IMR-90 (cell line): ENCODE results near the gene BDNF. TPM values are rescaled to one million over a fixed set of nuclear protein-coding genes. Genes with fewer than 3 reads are reported as not detected.

Experiments
- ATAC-seq: fragments of 200-7000 bp; cut with Tn5 transposase; 2 replicates; pipeline ENCODE4 v1.9.1; 2020; ENCODE audit warnings: low read depth, mild to moderate bottlenecking, moderate library complexity
- BruUV-seq: library from RNA; stranded (reverse); fragments of 400-500 nt; replicated peaks from 2 replicates; lab custom pipeline; 2021; lab: Mats Ljungman, UMichigan
- CTCF ChIA-PET: fragments of 300-600 bp; formaldehyde crosslinking; extraction: SDS; loops from one replicate; lab custom pipeline; 2021; ENCODE audit warnings: antibody characterized with exemption; lab: Yijun Ruan, JAX
- POLR2A ChIA-PET: fragments of 300-600 bp; sonication (Branson Sonifier 250); formaldehyde crosslinking; loops from one replicate; lab custom pipeline; 2022; ENCODE audit warnings: antibody characterized with exemption; ENCODE audit not compliant: unreplicated experiment; lab: Charles Lee
- DNase-seq: peaks from one replicate; pipeline ENCODE4 v3.0.0; 2013
- H2AFZ ChIP-seq: replicated peaks from 2 replicates; pipeline ENCODE3; 2013; ENCODE audit warnings: low read length, mild to moderate bottlenecking; ENCODE audit not compliant: poor library complexity
- H2AK5ac ChIP-seq: 2 replicates; pipeline ENCODE4 v1.6.1; 2013; ENCODE audit warnings: low read depth, low read length, inconsistent platforms
- H2AK9ac ChIP-seq: replicated peaks from 2 replicates; pipeline ENCODE3; 2013; ENCODE audit warnings: mild to moderate bottlenecking, low read depth, low read length, moderate library complexity; ENCODE audit not compliant: poor library complexity
- H2BK120ac ChIP-seq: 2 replicates; pipeline ENCODE4 v1.6.1; 2013; ENCODE audit warnings: low read depth, low read length, inconsistent platforms
- H2BK15ac ChIP-seq: 3 replicates; pipeline ENCODE4 v1.6.1; 2013; ENCODE audit warnings: low read depth, low read length, inconsistent platforms
- H2BK20ac ChIP-seq: 2 replicates; pipeline ENCODE4 v1.6.1; 2013; ENCODE audit warnings: low read depth, mild to moderate bottlenecking, inconsistent platforms, low read length, moderate library complexity
- H2BK5ac ChIP-seq: 2 replicates; pipeline ENCODE4 v1.6.1; 2013; ENCODE audit warnings: mild to moderate bottlenecking, low read depth, low read length, inconsistent platforms; ENCODE audit not compliant: poor library complexity, severe bottlenecking
- H3K14ac ChIP-seq: replicated peaks from 2 replicates; pipeline ENCODE4 v1.6.1; 2013; ENCODE audit warnings: low read depth, low read length, inconsistent platforms
- H3K18ac ChIP-seq: 2 replicates; pipeline ENCODE4 v1.6.1; 2013; ENCODE audit warnings: low read depth, low read length, control low read depth
- H3K23ac ChIP-seq: 2 replicates; pipeline ENCODE4 v1.6.1; 2013; ENCODE audit warnings: low read depth, low read length, inconsistent platforms
- H3K27ac ChIP-seq: 2 replicates; pipeline ENCODE4 v1.5.1; 2013; ENCODE audit warnings: mild to moderate bottlenecking, control low read depth, low read length; ENCODE audit not compliant: insufficient read depth
- H3K27me3 ChIP-seq: 2 replicates; pipeline ENCODE4 v1.6.1; 2013; ENCODE audit warnings: low read length; ENCODE audit not compliant: control insufficient read depth, insufficient read depth
- H3K36me3 ChIP-seq: 2 replicates; pipeline ENCODE4 v1.6.1; 2013; ENCODE audit warnings: low read length, mixed read lengths; ENCODE audit not compliant: control insufficient read depth, insufficient read depth
- H3K4ac ChIP-seq: 2 replicates; pipeline ENCODE4 v1.6.1; 2013; ENCODE audit warnings: low read depth, low read length, inconsistent platforms
- H3K4me1 ChIP-seq: 2 replicates; pipeline ENCODE4 v1.6.1; 2013; ENCODE audit warnings: low read length, mixed read lengths; ENCODE audit not compliant: control insufficient read depth, insufficient read depth
- H3K4me2 ChIP-seq: 2 replicates; pipeline ENCODE4 v1.6.1; 2013; ENCODE audit warnings: low read depth, mild to moderate bottlenecking, control low read depth, low read length, moderate library complexity
- H3K4me3 ChIP-seq: 2 replicates; pipeline ENCODE4 v1.5.1; 2013; ENCODE audit warnings: low read depth, mild to moderate bottlenecking, control low read depth, low read length, moderate library complexity; ENCODE audit not compliant: insufficient read depth
- H3K56ac ChIP-seq: 2 replicates; pipeline ENCODE4 v1.6.1; 2013; ENCODE audit warnings: low read length, inconsistent platforms; ENCODE audit not compliant: insufficient read depth; ENCODE audit errors: extremely low read depth
- H3K79me1 ChIP-seq, 2 experiments: 2 replicates each; pipeline ENCODE4 v1.6.1; 2013; ENCODE audit warnings: low read length in 2 of 2, inconsistent platforms in 1 of 2, low read depth in 1 of 2
- H3K9ac ChIP-seq: 2 replicates; pipeline ENCODE4 v1.6.1; 2013; ENCODE audit warnings: low read depth, low read length, control low read depth
- H3K9me1 ChIP-seq: 2 replicates; pipeline ENCODE4 v1.6.1; 2013; ENCODE audit warnings: low read length, inconsistent platforms; ENCODE audit not compliant: insufficient read depth
- H3K9me3 ChIP-seq: 2 replicates; pipeline ENCODE4 v1.6.1; 2013; ENCODE audit warnings: low read length; ENCODE audit not compliant: control insufficient read depth, insufficient read depth
- H4K20me1 ChIP-seq: 2 replicates; pipeline ENCODE4 v1.6.1; 2013; ENCODE audit warnings: low read length, inconsistent platforms; ENCODE audit not compliant: insufficient read depth
- H4K5ac ChIP-seq: 2 replicates; pipeline ENCODE4 v1.6.1; 2013; ENCODE audit warnings: mild to moderate bottlenecking, low read depth, low read length, control low read depth
- H4K8ac ChIP-seq, 2 experiments: 2 replicates each; pipeline ENCODE4 v1.6.1; 2013; ENCODE audit warnings: low read depth in 2 of 2, low read length in 2 of 2, control low read depth in 1 of 2, inconsistent platforms in 1 of 2
- H4K91ac ChIP-seq: 2 replicates; pipeline ENCODE4 v1.6.1; 2013; ENCODE audit warnings: low read depth, low read length, inconsistent platforms; ENCODE audit not compliant: insufficient read depth
- BHLHE40 ChIP-seq: fragments of 150-350 bp; IDR thresholded peaks from 2 replicates; pipeline ENCODE4 v1.6.1; 2016; ENCODE audit warnings: mild to moderate bottlenecking, low read depth, low read length
- CEBPB ChIP-seq: IDR thresholded peaks from 2 replicates; pipeline ENCODE4 v1.6.1; 2012; ENCODE audit warnings: low read depth, low read length, improper control_type of control experiment
- FOS ChIP-seq: fragments of 150-350 bp; IDR thresholded peaks from 2 replicates; pipeline ENCODE4 v1.6.1; 2016; ENCODE audit warnings: low read depth, low read length
- MAFK ChIP-seq: IDR thresholded peaks from 2 replicates; pipeline ENCODE4 v1.6.1; 2012; ENCODE audit warnings: low read depth, low read length, improper control_type of control experiment
- MAZ ChIP-seq: IDR thresholded peaks from 2 replicates; pipeline ENCODE4 v1.6.1; 2012; ENCODE audit warnings: low read depth, mild to moderate bottlenecking, low read length, improper control_type of control experiment, moderate library complexity, borderline replicate concordance
- MXI1 ChIP-seq: IDR thresholded peaks from 2 replicates; pipeline ENCODE4 v1.6.1; 2012; ENCODE audit warnings: low read depth, mild to moderate bottlenecking, low read length, moderate library complexity, borderline replicate concordance
- NFE2L2 ChIP-seq: fragments of 150-350 bp; IDR thresholded peaks from 2 replicates; pipeline ENCODE4 v1.6.1; 2016; ENCODE audit warnings: low read depth, mild to moderate bottlenecking, low read length
- POLR2A ChIP-seq: IDR thresholded peaks from 2 replicates; pipeline ENCODE4 v1.6.1; 2012; ENCODE audit warnings: mild to moderate bottlenecking, low read depth, low read length
- RAD21 ChIP-seq: IDR thresholded peaks from 2 replicates; pipeline ENCODE4 v1.6.1; 2012; ENCODE audit warnings: low read length, improper control_type of control experiment
- RCOR1 ChIP-seq: IDR thresholded peaks from 2 replicates; pipeline ENCODE4 v1.6.1; 2012; ENCODE audit warnings: mild to moderate bottlenecking, low read length, improper control_type of control experiment; ENCODE audit not compliant: insufficient replicate concordance
- RFX5 ChIP-seq: IDR thresholded peaks from 2 replicates; pipeline ENCODE4 v1.8.0; 2012; ENCODE audit warnings: low read depth, mild to moderate bottlenecking, low read length, moderate library complexity
- SMC3 ChIP-seq: fragments of 150-350 bp; IDR thresholded peaks from 2 replicates; pipeline ENCODE4 v1.6.1; 2016; ENCODE audit warnings: low read depth, mild to moderate bottlenecking, antibody characterized with exemption, low read length, moderate library complexity
- WGBS, 2 experiments: methylation state at CpG; one replicate each; pipeline versions ENCODE4 v1.1.5 to v1.1.7; 2013; ENCODE audit warnings: missing lambda C conversion rate in 2 of 2; ENCODE audit not compliant: insufficient read length in 1 of 2; ENCODE audit errors: extremely low coverage in 2 of 2; 5-methylcytosine and 5-hydroxymethylcytosine counted together
- dilution Hi-C: fragments of 300-500 bp; cut with HindIII; formaldehyde crosslinking; loops from one replicate; pipeline ENCODE4 v1.14.3; 2018; ENCODE audit warnings: low sequenced_read_pairs; ENCODE audit not compliant: unreplicated experiment
- in situ Hi-C: fragments of 300-500 bp; cut with MboI; formaldehyde crosslinking; loops from 3 replicates; pipeline ENCODE4 v1.14.3; 2019; ENCODE audit warnings: low sequenced_read_pairs, inconsistent platforms, mixed read lengths
- intact Hi-C: fragments of 100-400 bp; cut with micrococcal nuclease; formaldehyde crosslinking; loops from 2 replicates; pipeline ENCODE4 v1.10.0; 2022
- polyA plus RNA-seq, 3 experiments: library from polyadenylated mRNA; depleted of rRNA; stranded (reverse); fragments of >200 nt; gene quantifications; 2 replicates each; pipeline ENCODE4 v1.2.3, GENCODE V29; 2012; ENCODE audit warnings: low replicate concordance in 1 of 3
- total RNA-seq: library from RNA; depleted of rRNA; stranded (reverse); fragments of >200 nt; gene quantifications from 2 replicates; pipeline ENCODE4 v1.2.3, GENCODE V29; 2012
- TF ChIP-seq, protein P1 (sequence below): fragments of 150-350 bp; IDR thresholded peaks from 2 replicates; pipeline ENCODE4 v1.6.1; 2016; ENCODE audit warnings: low read depth, mild to moderate bottlenecking, low read length, moderate library complexity, borderline replicate concordance
- TF ChIP-seq, protein P2 (sequence below): conservative IDR thresholded peaks from 2 replicates; pipeline ENCODE4 v1.5.1; 2012; ENCODE audit warnings: mild to moderate bottlenecking, low read depth, low read length, improper control_type of control experiment

Gene BDNF
- total and polyA plus RNA-seq, 2 of the 4 experiments (the other 2 are of a cell fraction), result 94.8 to 152 TPM

DNA sequence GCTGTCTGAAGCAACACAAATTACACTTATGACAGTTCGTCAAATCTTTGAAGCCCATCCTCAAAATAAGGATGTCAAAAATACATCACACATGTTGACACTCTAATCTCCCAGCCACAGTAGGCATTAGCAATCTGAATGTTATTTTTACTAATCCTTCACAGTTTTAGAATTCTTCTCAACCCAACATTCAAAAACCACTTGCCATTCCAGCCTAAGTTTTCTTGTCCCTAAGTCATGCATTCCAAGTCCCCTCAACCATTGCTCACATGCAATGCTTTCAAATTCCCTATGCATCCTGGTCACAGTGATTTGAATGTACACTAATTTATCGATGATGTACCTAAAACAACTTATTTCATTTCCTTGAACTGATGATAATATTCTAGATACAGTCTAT is 7.5 kb downstream of the BDNF start:
- TF ChIP-seq POLR2A, result no peak
- TF ChIP-seq, protein P1, sequence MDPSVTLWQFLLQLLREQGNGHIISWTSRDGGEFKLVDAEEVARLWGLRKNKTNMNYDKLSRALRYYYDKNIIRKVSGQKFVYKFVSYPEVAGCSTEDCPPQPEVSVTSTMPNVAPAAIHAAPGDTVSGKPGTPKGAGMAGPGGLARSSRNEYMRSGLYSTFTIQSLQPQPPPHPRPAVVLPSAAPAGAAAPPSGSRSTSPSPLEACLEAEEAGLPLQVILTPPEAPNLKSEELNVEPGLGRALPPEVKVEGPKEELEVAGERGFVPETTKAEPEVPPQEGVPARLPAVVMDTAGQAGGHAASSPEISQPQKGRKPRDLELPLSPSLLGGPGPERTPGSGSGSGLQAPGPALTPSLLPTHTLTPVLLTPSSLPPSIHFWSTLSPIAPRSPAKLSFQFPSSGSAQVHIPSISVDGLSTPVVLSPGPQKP, result no peak
- no peak for TF ChIP-seq FOS
- TF ChIP-seq, protein P2, sequence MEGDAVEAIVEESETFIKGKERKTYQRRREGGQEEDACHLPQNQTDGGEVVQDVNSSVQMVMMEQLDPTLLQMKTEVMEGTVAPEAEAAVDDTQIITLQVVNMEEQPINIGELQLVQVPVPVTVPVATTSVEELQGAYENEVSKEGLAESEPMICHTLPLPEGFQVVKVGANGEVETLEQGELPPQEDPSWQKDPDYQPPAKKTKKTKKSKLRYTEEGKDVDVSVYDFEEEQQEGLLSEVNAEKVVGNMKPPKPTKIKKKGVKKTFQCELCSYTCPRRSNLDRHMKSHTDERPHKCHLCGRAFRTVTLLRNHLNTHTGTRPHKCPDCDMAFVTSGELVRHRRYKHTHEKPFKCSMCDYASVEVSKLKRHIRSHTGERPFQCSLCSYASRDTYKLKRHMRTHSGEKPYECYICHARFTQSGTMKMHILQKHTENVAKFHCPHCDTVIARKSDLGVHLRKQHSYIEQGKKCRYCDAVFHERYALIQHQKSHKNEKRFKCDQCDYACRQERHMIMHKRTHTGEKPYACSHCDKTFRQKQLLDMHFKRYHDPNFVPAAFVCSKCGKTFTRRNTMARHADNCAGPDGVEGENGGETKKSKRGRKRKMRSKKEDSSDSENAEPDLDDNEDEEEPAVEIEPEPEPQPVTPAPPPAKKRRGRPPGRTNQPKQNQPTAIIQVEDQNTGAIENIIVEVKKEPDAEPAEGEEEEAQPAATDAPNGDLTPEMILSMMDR, result no peak
- TF ChIP-seq NFE2L2, result no peak
- no peak for TF ChIP-seq CEBPB
- TF ChIP-seq RCOR1, result no peak
- TF ChIP-seq RFX5, result no peak
- TF ChIP-seq BHLHE40, result no peak
- no peak for TF ChIP-seq SMC3
- TF ChIP-seq MAZ, result no peak
- no peak for TF ChIP-seq MAFK
- no peak for TF ChIP-seq MXI1
- no peak for TF ChIP-seq RAD21
- in situ Hi-C loops, result loop anchor here (10.0 kb wide), 1 partner anchor 1002 kb away; no protein-coding TSS in a partner anchor
- Histone ChIP-seq H4K8ac (no peak overlapping the region), H3K4me1 (peaks cover 19% of the 10 kb centered on the region), H3K18ac (no peak overlapping the region), H3K4me2 (peak overlapping the region; percentile 25; the same call in 1 of the 2 replicates), H3K9me3 (no peaks in the 10 kb centered on the region), H2BK15ac (no peak overlapping the region), H3K79me1 (peaks cover 0 to 44% of the 10 kb centered on the region in 2 experiments; a peak in 2 of 4 replicates), H3K4me3 (no peak overlapping the region), H3K4ac (no peak overlapping the region), H2AFZ (no peak overlapping the region), H3K56ac (no peak overlapping the region), H3K27ac (no peak overlapping the region), H4K5ac (no peak overlapping the region), H4K91ac (no peak overlapping the region), H2AK5ac (no peak overlapping the region), H2BK5ac (peak overlapping the region; percentile 37), H3K27me3 (no peaks in the 10 kb centered on the region), H3K23ac (no peak overlapping the region; the same call in 1 of the 2 replicates), H3K9me1 (peaks cover 19% of the 10 kb centered on the region), H2AK9ac (no peak overlapping the region), H3K36me3 (peaks cover 22% of the 10 kb centered on the region), H2BK20ac (no peak overlapping the region), H4K20me1 (peaks cover 99% of the 10 kb centered on the region), H3K9ac (no peak overlapping the region; the same call in 1 of the 2 replicates), H2BK120ac (no peak overlapping the region), H3K14ac (no peak overlapping the region)
- dilution Hi-C loops, result no loop called here
- DNase-seq, result no peak
- intact Hi-C loops, result no loop called here
- BruUV-seq, result no TSS peak
- ChIA-PET CTCF (interaction anchor here (1.0 kb wide), 1 partner anchor 426 kb away, joined by 3 read pairs; no protein-coding TSS in a partner anchor), POLR2A (interaction anchor here (0.9 kb wide), 1 partner anchor 186 kb away, joined by 3 read pairs; no protein-coding TSS in a partner anchor)
- WGBS, 2 experiments, result 88% methylated on average over 1 of the region's 2 CpGs; no CpG with 5 or more reads in 1 of the 2 experiments
- ATAC-seq, result no peak
